DMS153 treated with DMSO at 0.1 percent for 48 hours (cell line): ENCODE measurements around the gene STRN.
"Not testable (repeated sequence)": the region's sequence is repeated elsewhere in the genome, so short reads cannot be mapped to it uniquely, and the experiment has no call there.

Experiments
- DNase-seq: peaks from one replicate; lab custom pipeline; 2025; ENCODE audit not compliant: unreplicated experiment; lab: John Stamatoyannopoulos, UW

The STRN gene, protein sequence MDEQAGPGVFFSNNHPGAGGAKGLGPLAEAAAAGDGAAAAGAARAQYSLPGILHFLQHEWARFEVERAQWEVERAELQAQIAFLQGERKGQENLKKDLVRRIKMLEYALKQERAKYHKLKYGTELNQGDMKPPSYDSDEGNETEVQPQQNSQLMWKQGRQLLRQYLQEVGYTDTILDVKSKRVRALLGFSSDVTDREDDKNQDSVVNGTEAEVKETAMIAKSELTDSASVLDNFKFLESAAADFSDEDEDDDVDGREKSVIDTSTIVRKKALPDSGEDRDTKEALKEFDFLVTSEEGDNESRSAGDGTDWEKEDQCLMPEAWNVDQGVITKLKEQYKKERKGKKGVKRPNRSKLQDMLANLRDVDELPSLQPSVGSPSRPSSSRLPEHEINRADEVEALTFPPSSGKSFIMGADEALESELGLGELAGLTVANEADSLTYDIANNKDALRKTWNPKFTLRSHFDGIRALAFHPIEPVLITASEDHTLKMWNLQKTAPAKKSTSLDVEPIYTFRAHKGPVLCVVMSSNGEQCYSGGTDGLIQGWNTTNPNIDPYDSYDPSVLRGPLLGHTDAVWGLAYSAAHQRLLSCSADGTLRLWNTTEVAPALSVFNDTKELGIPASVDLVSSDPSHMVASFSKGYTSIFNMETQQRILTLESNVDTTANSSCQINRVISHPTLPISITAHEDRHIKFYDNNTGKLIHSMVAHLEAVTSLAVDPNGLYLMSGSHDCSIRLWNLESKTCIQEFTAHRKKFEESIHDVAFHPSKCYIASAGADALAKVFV

DNA sequence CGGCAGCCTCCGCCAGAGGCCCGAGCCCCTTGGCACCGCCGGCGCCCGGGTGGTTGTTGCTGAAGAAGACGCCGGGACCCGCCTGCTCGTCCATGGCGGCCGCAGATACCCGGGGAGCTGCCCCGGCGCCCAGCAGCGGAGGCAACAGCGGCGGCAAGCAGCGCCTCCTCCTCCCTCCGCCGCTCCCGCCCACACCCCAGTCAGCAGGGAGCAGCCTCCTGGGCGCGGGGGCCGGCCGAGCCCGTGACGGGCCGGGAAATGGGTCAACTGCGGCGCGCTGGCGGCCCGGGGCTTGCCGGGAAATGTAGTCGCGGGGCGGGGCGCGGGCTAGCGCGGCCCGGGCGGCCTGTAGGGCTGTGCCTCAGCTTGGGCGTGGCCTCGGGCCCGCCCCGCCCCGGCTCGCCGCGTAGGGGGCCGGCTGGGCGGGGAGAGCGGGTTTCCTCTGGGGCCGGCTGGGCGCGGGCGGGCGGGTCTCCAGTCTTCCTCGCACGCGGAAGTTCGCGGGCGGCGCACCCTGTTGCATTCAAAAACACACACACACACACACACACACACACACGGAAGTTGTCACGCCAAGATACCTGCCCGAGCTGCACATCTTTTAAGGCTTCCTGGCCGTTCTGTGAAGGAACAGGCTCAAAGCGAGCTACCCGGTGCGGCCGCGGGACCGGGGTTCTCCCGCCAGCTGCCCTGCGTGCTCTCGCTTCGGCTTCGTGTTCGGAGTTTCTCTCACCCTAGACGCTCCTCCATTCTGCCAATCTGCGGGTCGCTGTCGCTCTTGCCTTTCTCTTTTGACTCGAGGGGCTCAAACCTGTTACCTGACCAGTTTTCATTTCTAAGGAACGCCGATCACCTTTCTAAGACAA is at the start of gene STRN:
Gene STRN, minus strand, starts transcription at position 167 of the 866 bp plus-strand sequence. Its CDS starts 73 bp downstream, at position 94.
- peak; percentile 92 for DNase-seq

DNA sequence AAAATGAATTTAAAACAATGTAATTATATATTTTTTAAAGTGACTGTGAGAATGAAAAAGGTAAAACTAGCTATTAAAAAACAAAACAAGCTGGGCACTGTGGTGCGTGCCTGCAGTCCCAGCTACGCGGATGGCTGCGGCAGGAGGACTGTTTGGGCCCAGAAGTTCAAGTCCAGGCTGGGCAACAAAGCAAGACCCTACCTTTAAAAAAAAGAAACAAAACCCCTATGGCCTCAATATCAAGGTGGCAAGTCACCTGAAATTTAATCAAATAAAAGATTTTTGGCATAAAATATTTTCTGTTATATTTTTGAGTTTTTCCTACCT is 46.9 kb upstream of the STRN start:
- DNase-seq, result no peak

DNA sequence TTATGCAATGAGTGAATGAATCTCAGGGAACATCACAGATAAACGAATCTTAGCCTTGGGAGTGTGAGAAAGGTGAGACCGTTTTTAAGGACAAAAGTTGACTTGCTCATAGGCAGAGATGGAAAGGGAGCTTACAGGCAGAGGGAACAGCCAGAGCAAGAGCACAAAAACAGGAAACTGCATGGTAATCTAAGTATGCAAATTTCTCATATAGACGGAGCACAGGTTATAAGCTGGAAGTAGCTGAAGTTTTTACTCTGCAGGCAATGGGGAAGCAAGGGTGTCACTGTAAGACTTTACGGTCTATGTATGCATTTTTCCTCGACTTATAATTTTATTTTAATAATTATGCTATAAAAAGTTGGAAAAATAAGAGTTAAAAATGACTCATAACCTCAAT is 44.8 kb upstream of the STRN start:
- no peak for DNase-seq

DNA sequence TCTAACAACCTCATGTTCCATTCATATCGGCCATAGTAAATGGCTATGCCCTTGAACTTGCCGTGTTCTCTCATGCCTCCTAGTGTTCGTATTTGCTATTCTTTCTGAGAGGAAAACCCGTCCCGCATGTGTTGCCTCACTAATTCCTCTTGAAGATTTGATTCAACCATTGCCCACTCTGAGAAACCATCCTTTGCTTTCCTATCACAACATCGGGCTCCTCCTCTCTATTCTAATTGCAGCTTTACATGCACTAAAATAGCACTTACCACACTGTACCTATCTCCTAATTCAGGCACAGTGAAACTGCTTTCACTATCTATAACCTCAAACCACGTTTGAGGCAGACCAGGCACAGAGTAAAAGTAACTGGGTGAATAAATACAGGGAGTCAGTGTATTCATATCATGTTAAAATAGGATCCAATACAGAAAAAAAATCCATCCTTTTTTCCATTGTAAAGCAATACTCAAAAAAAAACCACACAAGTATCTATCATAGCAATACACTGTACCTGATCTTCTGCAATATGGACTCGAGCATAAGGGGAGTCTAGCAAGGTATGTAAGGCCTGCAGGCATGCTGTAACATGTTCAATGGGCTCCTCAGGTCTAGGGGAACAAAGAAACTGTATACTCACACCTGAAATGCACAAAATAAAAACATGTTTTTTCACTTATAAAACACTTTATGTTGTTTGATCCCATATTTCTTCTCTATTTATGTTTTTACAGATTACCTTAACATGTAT is 39.0 kb upstream of the STRN start:
- DNase-seq, result no peak

DNA sequence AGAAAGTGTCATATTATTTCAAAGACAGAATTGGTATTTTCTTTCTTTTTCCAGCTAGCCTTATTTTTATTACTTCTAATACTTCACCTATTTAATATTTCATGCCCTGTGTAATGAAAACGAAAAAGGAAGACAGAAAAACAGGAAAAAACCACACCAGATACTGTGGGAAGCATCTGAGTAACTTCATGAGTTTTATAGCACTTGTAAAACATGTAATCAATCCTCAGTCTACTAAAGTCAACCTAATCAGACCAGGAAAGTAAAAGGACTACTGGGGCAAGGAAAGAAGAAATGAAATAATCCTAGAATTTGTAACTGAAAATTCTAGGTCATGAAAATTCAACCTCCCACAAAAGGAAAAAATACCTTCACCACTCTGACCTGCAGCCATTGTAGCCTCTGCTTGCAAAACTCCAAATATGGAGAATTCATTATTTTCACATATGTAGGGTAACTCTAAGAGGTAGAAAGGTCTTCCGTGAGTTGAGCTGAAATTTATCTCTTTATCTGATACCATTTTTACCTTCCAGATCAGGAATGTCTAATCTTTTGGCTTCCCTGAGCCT is 34.7 kb upstream of the STRN start:
- DNase-seq, result no peak

DNA sequence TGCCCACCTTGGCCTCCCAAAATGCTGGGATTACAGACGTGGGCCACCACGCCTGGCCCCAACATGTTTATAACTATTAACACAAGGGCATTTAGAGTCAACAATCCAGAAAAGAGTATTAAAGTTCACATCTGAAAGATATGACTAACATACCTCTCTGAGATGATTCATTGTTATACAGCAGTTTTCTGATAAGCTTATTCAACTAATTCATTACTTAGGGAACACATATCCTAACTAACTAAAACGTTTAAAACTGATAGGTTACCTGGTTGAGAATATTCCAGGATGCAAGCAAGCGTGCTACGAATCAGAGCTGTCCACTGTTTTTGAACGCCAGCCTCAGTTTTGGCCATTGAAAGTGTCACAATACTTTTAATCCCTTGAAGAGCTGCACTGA is 34.0 kb upstream of the STRN start:
- no peak for DNase-seq

DNA sequence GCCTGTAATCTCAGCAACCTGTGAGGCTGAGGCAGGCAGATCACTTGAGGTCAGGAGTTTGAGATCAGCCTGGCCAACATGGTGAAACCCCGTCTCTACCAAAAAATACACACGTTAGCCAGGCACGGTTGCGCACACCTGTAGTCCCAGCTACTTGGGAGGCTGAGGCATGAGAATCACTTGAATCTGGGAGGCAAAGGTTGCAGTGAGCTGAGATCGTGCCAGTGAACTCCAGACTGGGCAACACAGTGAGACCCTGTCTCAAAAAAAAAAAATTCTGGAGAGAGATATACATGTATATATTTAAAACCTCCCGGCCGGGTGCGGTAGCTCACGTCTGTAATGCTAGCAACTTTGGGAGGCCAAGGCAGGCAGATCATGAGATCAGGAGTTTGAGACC is 33.1 kb upstream of the STRN start:
- DNase-seq, result not testable (repeated sequence)

DNA sequence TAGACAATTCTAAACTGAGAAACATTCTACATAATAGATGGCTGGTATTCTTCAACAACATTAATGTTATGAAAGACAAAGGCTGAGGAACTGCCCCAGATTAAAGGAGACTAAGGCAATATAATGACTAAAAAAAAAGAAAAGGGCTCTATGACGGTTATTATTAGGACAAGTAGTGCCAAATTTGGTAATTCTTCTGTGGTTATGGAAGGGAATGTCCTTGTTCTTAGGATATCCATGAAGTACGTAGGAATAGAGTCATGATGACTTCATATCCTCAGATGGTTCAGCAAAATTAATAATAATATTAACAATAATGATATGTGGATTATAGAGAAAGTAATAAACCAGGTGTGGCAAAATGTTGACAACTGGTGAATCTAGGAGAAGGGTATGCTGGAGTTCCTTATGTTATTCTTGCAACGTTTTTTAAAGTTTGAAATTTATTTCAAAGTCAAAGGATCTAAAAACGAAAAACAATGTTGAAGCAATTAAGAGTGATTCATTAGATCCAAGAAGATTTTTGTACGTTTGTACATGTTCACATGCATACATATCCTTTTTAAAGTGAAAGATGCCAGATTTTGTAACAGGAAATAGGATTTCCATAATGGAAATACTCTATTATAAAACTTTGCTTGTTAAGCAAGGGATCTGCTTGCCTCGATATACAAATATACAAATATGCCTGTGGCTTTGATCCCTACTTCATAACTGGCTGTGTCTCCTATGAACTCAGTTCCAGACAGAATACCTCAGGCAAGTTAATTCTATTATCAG is 27.7 kb upstream of the STRN start:
- DNase-seq, result no peak

DNA sequence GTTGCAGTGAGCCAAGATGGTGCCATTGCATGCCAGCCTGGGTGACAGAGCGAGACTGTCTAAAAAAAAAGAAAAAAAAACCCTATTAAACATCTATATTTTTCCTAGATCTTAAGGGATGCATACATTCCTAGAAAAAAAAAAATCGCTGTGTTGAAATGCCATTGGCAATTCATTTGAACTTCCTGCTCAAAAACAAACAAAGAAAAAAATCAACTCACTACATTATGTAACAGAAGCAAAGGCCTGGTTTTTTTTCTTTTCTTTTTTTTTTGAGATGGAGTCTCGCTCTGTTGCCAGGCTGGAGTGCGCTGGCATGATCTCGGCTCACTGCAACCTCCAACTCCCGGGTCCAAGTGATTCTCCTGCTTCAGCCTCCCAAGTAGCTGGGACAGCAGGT is 21.7 kb upstream of the STRN start:
- DNase-seq, result no peak

DNA sequence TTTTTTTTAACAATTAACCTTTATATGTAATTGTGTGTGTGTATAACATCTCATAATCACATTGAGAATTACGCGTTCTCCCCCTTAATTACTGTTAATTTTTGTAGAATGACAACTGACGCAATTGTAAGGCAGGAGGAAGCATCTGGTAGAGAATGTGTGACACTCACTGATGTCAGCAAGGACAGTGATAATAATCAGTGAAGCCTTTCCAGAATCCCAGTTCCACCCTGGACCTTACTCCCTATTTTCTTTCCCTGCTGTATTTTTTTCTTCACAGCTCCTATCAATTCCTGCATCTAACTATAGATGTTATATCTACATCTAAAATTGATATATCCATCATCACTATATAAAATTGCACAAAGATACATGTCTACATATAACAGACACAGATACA is 16.1 kb upstream of the STRN start:
- no peak for DNase-seq

DNA sequence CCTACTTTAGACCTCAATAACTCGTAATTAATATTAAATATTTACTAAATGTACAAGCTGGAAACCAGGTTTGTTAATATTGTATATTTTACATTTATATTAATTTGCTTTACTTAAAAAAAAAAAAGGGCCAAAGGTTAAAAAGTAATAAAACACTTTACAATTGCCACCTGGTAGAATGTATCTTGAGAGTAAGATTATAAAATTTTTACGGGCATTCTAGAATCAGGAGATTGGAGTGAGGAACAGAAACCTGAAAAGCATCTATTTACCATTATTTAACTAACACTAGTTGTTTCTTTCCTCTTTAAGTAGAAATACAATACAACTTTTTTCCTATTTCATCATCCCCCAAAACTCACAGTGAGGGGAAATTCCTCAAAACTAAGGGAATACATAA is 15.6 kb upstream of the STRN start:
- DNase-seq, result no peak

DNA sequence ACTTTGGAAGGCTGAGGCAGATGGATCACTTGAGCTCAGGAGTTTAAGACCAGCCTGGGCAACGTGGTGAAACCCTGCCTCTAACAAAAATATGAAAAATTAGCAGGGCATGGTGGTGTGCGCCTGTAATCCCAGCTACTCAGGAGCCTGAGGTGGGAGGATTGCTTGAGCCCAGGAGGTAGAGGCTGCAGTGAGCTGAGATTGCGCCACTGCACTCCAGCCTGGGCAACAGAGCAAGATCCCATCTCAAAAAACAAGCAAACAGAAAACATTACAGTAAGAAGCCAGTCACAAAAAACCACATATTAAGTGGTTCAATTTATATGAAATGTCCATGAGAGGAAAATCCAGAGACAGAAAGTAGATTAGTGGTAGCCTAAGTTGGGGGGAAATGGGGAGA is 12.7 kb upstream of the STRN start:
- not testable (repeated sequence) for DNase-seq

DNA sequence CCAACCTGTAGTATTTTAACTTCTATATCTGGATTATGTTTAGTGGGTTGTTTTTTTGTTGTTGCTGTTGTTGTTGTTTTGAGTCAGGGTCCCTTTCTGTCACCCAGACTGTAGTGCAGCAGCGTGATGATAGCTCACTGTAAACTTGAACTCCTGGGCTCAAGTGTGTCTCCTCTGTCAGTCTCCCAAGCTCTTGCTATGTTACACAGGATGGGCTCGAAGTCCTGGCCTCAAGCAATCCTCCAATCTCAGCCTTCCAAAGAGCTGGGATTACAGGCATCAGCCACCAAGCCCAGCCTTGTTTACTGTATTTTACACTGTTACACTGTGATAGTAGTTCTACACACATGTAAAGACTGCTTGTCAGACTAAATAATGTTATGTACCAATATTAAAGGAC is 9.7 kb upstream of the STRN start:
- no peak for DNase-seq

DNA sequence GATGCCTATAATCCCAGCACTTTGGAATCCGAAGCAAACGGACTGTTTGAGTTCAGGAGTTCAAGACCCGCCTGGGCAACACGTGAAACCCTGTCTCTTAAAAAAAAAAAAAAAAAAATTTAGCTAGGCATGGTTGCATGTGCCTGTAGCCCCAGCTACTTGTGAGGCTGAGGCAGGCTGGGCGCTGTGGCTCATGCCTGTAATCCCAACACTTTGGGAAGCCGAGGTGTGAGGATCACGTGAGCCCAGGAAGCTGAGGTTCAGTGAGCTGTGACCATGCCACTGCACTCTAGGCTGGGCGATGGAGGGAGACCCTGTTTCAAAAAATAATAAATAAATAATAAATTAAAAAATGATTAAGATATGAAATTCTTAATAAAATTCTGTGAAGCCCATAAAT is 9.0 kb upstream of the STRN start:
- no peak for DNase-seq

DNA sequence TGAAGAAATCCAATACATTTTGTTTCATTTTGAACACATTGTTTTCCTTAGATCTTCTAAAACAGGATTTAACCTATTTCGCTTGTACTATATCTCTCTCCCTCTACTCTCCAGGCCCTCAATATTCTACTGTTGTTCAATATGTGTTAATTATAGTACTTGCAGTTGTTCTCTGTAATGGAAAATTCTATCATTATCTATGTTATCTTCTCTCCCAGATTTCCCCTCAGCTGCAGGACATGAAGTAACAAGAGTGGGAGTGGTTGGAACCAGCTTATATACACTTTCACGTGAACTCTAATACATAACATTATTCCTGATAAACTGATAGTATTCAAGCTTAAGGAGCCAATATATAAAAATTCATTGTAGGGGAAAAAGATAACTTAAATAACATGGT is 7.0 kb upstream of the STRN start:
- DNase-seq, result no peak

DNA sequence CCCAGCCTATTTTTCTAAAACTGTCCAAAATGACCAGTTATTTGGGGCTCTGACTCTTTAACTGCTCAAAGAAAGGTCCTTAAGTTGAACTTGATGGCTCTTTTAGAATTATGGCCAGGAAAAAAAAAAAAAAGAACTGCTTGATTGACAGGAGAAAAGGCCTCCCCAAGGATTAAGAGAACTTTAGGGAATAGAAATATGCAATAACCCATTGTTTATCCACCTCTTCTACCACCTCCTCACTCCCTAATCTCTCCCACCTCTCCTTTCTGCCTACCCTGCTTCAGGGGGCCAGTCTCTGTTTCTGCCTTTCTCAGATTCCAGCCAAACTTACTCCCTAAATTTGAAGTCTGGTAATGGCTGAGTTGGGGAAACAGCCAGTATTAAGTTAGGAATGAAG is 5.7 kb upstream of the STRN start:
- no peak for DNase-seq

DNA sequence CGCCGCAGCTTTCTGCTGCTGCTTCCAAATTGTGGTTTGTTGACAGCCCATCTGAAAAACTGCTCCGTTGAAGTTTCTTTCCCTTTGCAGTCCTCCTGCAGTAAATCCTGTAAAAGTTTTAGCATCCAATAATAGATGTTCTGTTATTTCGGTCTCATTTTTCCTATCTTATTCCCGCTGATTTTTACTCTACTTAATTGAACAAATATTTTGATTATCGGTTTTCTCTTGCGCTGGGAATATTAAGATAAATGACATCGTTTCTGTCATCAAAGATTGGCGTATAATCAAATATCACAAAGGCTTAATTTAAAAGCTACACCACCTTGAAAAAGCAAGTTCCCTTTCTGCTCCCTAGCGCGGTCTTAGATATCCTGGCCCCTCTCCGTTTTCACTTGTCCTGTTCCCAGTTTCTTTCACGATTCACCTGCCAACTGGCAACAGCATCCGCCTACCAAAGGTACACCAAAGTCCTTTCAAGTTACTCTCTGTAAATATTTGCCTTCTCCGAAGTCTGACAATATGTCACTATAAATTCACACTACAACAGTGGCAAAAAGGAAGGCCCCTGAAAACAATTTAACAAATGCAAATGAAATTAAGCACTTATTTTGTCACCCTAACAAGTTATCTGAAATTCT is 1.0 kb upstream of the STRN start:
- peak; percentile 23 for DNase-seq

DNA sequence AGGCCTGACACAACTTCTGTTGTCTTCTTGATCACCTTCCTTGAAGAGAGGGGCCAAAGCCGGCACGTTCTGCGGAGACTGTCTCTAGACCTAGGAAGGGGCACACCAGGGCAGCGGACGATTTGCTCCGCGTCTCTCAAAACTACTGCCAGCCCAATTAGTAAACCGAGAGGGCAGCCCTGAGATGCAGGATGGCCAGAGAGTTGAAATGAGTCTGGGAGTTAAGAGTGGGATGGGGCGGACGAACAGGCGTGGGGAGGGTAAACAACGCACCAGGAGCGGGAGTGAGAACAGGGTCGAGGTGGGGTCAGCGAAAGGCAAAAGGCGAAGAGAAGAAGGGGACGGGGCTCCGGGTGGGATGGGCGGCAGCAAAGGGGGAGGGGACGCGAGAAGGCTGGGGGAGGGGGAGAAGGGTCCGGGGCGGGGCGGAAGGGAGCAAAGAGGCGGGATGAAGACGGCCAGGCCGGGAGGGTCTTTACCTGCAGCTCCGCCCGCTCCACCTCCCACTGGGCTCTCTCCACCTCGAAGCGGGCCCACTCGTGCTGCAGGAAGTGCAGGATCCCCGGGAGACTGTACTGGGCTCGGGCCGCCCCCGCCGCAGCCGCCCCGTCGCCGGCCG is 476 bp downstream of the STRN start:
- no peak for DNase-seq

DNA sequence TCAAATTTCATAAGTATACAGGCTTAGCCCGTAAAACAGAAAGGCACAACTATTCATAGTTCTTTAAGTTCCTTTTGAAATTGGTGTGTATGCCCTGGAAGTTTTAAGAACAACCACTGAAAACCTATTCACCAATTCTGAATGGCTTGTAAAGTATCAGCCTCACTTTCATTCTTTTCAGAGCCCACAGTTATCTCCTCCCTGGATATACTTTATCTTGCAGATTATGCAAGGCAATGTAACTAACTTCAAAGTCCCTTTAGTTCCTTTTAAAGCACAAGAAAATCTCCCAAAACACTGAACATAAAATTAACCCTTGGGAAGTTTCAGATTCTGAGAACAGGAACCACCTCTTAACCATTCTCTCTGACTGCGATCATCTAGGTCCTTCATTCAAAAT is 1.1 kb downstream of the STRN start:
- no peak for DNase-seq
